Posterior cingulate gyrus (tissue), 11 donors: ENCODE results near the gene BMI1.

ENCODE experiments used
- DNase-seq, 10 donors: peaks; one replicate each; pipeline versions ENCODE4 v3.0.0 to v3.0.0-alpha.2; 2020 to 2021; ENCODE audit warnings: mixed read lengths in 3 of 10
- intact Hi-C: fragments of 100-400 bp; cut with DNase I; formaldehyde crosslinking; loops from one replicate; pipeline ENCODE4 v1.15.1; 2023

The BMI1 gene

DNA sequence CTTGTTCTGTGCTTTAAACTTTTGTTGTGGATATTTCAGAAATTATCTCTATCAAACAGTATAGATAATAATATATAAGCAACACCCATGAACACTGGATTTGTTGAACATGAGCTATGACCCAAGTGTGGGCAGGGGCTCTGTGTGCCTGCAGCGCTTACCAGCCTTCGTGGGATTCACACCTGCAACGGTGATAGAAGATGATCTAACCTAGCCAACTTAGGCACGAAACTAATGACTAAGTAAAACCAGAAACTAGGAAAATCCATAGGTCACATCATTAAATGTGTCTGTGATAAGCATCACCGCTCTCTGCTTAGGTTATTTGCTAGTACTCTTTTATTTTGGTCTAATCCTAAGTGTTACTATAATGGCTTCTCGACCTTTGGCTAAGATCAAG is 42.4 kb downstream of the BMI1 start:
- intact Hi-C loops, result no loop called here
- DNase-seq, result no peak

DNA sequence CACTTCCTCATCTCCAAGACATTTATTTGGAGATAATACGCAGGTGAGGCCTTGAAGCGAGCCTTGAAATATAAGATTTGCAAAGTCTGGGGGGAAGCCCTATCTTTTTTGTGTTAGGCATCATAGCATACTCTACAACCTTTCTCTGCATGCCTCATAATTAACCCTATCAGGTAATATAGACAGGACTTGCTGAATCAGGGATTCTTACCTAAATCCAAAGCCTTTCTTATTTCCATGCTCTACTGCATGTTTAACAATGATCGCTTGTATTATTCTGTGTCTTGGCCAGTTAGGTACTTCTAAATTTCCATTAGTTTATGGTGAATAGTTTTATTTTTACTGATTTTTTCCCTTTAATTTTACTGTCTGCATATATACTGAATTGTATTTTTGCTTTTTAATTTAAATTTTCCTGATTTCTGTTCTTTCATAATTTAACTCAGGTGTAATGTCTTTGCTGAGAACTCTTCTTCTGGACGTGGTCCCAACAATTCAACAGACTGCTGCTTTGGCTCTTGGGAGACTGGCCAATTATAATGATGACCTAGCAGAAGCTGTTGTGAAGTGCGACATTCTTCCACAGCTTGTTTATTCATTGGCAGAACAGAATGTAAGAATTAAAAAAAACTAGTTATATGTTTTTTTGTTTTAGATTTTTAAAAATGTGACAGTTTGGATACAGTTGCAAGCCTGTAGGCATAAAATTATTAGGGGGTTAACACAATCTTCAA is 43.7 kb downstream of the BMI1 start:
- intact Hi-C loops, result no loop called here
- no peak for DNase-seq

- intact Hi-C loops, result no loop called here
- DNase-seq, result no peak
These were observed 44.3 kb downstream of the BMI1 start for GRCh38 chr10:22365233-22365632.

GRCh38 chr10:22365644-22366434 is 44.9 kb downstream of the BMI1 start:
- intact Hi-C loops, result no loop called here
- no peak for DNase-seq

DNA sequence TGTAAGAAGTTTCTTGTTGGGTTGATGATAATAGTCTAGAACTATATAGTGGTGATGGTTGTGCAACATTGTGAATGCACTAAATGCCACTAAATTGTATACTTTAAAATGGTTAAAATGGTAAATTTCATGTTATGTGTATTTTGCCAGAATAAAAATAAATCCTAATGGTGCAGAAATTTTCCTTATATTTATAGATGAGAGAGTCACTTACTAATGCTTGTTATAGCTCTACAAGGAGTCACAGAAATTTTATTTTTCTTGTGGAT is 45.5 kb downstream of the BMI1 start:
- intact Hi-C loops, result no loop called here
- no peak for DNase-seq

DNA sequence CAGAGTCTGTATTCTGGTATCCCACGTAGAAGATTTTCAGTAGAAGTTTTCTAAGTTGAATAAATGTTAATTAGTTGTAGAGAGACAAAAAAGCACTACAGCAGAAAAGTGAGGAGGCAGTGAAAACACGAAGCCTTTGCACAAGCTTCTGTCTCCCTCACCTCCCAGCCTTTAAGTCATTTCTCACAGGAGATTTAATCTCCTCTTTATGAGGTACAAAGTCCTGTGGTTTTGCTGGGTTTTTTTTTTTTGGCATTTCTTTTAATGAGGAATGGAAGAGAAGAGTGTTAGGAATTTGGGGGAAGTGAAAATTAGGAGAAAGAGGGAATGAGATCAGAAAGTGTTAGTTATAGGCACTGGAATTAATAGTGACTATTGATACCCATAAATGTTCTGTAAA is 45.9 kb downstream of the BMI1 start:
- DNase-seq, result no peak
- intact Hi-C loops, result no loop called here

- DNase-seq, result no peak
- intact Hi-C loops, result no loop called here
These were observed 46.6 kb downstream of the BMI1 start for GRCh38 chr10:22367471-22367870.

GRCh38 chr10:22368402-22368801 is 47.5 kb downstream of the BMI1 start:
- no peak for DNase-seq
- intact Hi-C loops, result no loop called here

- DNase-seq, result no peak
- intact Hi-C loops, result no loop called here
These were observed 48.1 kb downstream of the BMI1 start for GRCh38 chr10:22368981-22369380.

DNA sequence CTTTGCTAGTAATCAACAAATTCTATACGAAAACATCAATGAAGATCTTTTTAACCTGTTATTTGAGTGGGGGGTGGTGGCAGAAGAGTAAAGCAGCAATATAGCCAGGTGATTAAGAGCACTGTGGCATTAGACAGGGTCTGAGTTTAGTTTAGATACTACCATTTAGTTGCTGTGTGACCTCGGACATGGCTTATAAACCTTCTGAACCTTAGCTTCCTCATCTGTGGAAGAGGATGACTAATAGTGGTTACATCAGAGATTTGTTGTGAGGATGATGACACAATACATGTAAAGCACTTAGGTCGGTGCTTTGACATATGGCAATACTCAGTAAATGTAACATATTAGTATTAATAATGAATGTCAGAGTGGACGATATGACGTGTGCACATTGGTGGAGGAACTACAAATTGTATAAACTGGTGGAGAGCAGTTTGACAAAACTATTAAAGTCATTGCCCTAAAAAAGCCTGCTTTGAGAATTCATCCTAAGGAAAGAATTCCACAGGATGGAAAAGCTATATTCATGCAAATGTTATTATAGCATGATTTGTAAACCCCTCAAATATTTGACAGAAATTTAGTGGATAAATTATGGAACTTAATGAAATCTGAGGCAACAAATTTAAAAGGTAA is 48.7 kb downstream of the BMI1 start:
- DNase-seq, result no peak
- intact Hi-C loops, result no loop called here

DNA sequence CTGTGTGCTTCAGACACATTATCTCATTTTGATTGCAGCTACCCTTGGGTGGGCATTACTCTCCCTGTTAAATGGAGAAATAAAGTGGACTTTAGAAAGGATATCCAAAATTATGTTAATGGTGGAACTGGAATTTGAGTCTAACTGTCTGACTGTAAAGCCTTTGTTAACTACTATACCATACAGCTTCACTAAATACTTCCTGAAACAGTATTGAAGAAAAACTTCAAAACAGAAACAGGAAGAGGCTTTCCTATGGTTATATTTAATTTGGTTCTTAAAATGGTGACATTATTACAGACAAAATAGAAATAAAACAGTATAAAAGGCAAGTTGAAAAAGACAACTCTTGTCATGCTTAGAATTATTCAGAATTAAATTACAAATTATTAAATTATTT is 49.4 kb downstream of the BMI1 start:
- no peak for DNase-seq
- intact Hi-C loops, result no loop called here

- peak in 2 of 10 donors; percentile 54 to 66 for DNase-seq
- intact Hi-C loops, result no loop called here
These were observed 51.4 kb downstream of the BMI1 start for GRCh38 chr10:22372298-22372697.

DNA sequence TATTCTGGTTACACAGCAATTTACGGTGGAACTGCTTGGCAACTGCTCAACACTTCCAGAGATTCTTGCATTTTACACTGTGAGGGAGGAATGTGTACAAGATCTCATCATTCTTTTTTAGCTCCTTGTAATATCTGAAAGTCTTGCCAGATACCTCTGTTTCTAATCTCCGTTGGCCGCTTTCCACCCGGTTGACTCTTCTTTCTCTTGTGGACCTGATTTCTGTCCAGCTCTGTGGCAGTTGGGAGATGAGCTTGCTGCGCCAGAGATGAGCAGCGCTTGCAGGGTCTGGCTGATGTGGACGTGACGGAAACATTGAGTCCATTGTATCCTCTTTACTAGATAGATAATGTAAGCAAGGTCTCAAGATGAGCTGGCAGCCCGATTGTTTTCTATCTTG is 52.0 kb downstream of the BMI1 start:
- DNase-seq, result peak in 1 of 10 donors; percentile 47
- intact Hi-C loops, result no loop called here

GRCh38 chr10:22374489-22375126 is 53.7 kb downstream of the BMI1 start:
- intact Hi-C loops, result no loop called here

DNA sequence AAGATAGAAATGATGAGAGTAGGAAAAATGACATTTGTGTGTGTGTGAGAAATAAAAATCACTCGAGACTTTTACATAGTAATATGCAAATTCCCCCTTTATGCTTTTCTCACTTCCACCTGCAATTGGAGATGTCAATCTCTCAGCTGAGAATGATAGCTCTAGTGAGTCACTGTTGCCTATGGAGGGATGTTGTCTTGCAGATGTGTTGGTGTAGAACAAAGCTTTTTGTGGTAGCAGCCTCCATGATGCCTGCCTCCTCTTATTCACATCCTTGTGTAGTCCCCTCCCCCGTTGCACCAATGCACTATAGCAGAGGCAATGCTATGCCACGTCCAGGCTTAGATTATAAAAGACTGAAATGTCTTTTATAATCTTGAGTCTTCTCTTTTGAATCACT is 58.2 kb downstream of the BMI1 start:
- DNase-seq, result peak in 1 of 10 donors; percentile 35
- intact Hi-C loops, result no loop called here

More at GRCh38 chr10:22374489-22375126, 53.7 kb downstream of the BMI1 start:
- DNase-seq, result no peak
